PFSK-1 (cell line): ENCODE results near the gene SLC35D3.

ENCODE experiments used
- POLR2AphosphoS5 ChIP-seq: IDR thresholded peaks from 2 replicates; pipeline ENCODE4 v1.6.1; 2012; ENCODE audit warnings: low read depth, mild to moderate bottlenecking, control low read depth, low read length, moderate library complexity
- REST ChIP-seq, 2 experiments: IDR thresholded peaks; 2 replicates each; pipeline versions ENCODE4 v1.6.1 to v1.8.0; 2011 to 2012; ENCODE audit warnings: low read depth in 2 of 2, low read length in 2 of 2, control low read depth in 1 of 2, inconsistent platforms in 1 of 2, mild to moderate bottlenecking in 1 of 2, moderate library complexity in 1 of 2; ENCODE audit not compliant: insufficient read depth in 1 of 2
- SIN3A ChIP-seq: IDR thresholded peaks from 2 replicates; pipeline ENCODE4 v1.6.1; 2012; ENCODE audit warnings: mild to moderate bottlenecking, low read length, moderate library complexity, borderline replicate concordance; ENCODE audit not compliant: insufficient read depth
- TAF1 ChIP-seq: IDR thresholded peaks from 2 replicates; pipeline ENCODE4 v1.6.1; 2012; ENCODE audit warnings: low read length, control low read depth, borderline replicate concordance; ENCODE audit not compliant: insufficient read depth

- TF ChIP-seq POLR2AphosphoS5, result no peak
- TF ChIP-seq TAF1, result no peak
- no peak for TF ChIP-seq REST (IDR thresholded peaks at IDR 0.05; ENCODE audit: insufficient read depth in 1 of 2, low read depth in 2 of 2, low read length in 2 of 2)
- no peak for TF ChIP-seq SIN3A
These were observed 36.0 kb upstream of the SLC35D3 start for GRCh38 chr6:136886091-136886490.
